T-helper 1 cell treated with Interleukin-12 subunit alpha and Interleukin-12 subunit beta and Interleukin-4 antibody, amounts not matched to agents 30 ng/mL and 1 ng/mL, for 36 hours (primary cell): Measurements from ENCODE around the gene SLC4A9. TPM values are rescaled to one million over a fixed set of nuclear protein-coding genes. Genes with fewer than 3 reads are reported as not detected.
"Not testable (repeated sequence)": the region's sequence is repeated elsewhere in the genome, so short reads cannot be mapped to it uniquely, and the experiment has no call there.

Experiments
- intact Hi-C: fragments of 100-400 bp; cut with micrococcal nuclease; formaldehyde crosslinking; loops from one replicate; pipeline ENCODE4 v1.15.1; 2024
- total RNA-seq: library from RNA; stranded (reverse); gene quantifications from 2 replicates; pipeline ENCODE4 v1.2.3, GENCODE V29; 2022

The SLC4A9 gene
- total RNA-seq, 1 donor from 2014 or later: 0.10 TPM

DNA sequence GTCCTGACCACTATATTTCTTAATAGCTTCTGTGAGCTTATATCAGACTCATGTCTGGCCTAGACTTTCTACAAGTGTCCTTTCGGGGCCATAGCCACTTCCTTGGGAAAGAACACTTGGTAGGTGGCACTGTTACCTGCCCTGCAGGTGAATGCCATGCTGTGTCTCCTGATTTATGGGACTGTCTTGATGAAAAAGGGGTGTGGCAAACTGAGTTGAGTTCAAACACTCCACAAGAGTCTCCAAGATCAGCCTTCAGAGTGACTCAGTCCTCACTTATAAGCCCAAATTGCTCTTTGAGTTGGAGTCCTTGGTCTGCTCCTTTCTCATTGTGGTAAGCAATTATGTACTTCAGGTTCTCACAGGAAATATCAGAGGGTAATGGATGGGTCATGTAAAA lies 31.7 kb downstream of the SLC4A9 start:
- intact Hi-C loops: no loop called here

DNA sequence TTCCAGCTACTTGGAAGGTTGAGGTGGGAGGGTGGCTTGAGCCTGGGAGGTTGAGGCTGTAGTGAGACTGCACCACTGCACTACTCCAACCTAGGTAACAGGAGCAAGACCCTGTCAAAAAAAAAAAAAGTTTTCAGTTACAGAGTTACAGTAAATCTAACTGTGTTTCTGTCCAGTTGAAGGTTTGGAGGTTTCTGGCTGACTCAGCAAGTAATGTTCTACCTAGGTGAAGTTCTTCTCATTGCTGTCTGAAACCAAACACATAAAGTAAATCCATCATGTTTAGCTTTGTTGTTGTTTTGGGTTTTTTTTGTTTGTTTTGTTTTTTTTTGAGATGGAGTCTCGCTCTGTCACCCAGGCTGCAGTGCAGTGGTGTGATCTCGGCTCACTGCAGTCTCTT lies 33.7 kb downstream of the SLC4A9 start:
- intact Hi-C loops: no loop called here

DNA sequence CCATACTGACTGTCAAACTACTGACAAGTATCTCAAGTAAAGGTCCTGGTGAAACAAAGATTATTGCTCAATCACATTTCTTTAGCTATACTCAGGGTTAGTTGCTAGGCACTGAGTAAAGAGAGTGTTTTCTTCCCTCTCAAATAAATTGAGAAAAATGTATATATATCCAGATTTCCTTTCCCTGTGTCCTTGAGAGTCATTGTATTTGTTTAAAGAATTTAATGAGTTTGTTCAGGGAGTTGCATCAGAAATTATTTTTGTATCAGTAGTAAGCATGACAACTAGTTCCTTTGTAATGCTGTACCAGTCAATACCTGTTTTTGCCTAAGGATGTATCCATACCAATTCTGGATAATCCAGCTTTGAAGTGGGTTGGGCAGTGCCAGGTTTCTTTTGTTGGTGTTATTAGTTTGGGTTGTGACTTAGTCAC lies 38.4 kb downstream of the SLC4A9 start:
- intact Hi-C loops: no loop called here

DNA sequence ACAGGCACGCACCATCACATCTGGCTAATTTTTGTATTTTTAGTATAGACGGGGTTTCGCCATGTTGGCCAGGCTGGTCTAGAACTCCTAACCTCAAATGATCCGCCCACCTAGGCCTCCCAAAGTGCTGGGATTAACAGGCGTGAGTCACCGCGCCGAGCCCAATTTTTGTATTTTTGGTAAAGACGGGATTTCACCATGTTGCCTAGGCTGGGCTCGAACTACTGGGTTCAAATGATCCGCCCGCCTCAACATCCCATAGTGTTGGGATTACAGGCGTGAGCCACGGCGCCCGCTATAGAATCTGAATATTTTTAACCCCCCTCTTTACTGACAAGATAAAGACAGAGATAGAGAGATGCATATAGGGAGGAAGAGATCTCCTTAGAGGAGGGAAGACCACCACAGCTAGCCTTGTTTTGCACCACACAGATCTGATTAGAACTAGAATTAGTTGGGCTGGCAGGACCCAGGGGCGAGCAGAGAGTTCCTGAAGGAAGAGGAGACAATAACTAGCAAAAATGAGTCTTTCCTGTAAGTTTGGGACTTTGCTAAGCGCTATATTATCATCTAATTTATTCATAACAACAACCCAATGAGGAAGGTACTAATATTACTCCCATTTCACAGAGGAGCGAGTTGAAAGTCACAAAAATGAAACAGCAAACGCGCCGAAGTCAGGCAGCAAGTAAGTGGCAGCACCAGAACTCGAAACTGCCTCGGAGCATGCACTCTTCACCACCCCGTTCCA lies 40.2 kb downstream of the SLC4A9 start:
- intact Hi-C loops: loop anchor here (2.0 to 10.0 kb wide), 4 partner anchors 321 to 1237 kb away; partner anchors contain the start of genes DIAPH1, HDAC3, MATR3 and RELL2

DNA sequence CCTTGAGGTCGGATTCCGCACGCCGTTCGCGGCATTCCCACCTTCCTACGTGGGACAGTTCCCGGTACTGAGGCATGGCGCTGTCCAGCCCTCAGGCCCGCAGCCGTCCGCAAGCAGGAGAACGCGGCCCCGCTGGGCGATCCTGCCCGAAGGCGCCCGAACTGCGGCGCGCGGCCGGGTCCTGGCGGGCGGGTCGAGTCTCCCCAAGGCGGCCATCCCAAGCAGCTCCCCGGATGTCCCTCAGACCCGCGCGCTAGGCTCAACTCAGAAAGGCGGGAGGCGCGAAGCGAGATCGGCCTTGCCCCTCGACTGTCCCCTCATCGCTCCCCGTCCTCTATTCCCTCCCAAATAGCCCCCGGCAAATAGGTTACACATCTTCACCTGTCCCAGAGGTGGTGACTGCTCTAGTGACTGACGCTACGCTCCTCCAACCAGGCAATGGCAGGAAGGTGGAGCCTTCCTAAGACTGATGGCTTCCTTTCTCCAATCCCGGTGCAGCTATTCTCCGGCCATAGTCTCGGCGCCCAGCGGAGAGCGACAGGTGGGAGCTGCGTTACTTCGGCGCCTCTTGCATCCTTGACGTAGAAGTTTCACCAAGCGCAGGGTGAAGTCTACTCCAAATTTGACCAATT lies 40.9 kb downstream of the SLC4A9 start:
- intact Hi-C loops: loop anchor here (1.0 to 10.0 kb wide), 26 partner anchors 28 to 1936 kb away; partner anchors contain the start of genes APBB3, CYSTM1, DIAPH1 and DNAJC18

DNA sequence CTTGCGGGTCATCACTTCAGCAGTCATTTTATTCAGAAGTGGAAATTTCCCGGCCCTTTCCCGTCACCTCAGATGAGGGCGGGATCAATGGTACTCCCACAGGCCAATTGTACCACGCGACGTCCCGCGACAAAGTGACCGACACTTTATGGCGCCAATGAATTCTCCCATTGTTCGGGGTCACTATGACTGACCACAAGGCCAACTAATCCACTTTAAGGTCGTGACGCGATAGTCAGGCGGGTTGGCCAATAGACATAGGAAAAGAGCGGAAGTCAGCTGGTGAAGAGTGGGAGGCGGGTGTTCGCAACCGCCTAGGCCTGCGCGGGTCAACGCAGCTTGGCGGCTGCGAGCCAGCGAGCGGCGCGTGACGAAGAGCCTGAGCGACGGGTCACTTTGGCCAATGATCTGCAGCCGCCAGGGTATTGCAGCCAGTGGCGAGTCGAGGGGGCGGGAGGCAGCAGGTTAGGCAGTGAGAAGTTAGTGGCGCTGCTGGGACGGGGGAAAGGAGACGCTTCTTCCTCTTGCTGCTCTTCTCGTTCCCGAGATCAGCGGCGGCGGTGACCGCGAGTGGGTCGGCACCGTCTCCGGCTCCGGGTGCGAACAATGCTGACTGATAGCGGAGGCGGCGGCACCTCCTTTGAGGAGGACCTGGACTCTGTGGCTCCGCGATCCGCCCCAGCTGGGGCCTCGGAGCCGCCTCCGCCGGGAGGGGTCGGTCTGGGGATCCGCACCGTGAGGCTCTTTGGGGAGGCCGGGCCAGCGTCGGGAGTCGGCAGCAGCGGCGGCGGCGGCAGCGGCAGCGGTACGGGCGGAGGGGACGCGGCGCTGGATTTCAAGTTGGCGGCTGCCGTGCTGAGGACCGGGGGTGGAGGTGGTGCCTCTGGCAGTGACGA lies 41.6 kb downstream of the SLC4A9 start, which contains the start of gene ANKHD1:
ANKHD1 (plus strand) TSS at position 472 of the 896 bp plus-strand sequence; CDS start at position 607, 135 bp downstream.
- intact Hi-C loops: loop anchor here (1.0 to 10.0 kb wide), 26 partner anchors 28 to 1936 kb away; partner anchors contain the start of genes APBB3, CYSTM1, DIAPH1 and DNAJC18

DNA sequence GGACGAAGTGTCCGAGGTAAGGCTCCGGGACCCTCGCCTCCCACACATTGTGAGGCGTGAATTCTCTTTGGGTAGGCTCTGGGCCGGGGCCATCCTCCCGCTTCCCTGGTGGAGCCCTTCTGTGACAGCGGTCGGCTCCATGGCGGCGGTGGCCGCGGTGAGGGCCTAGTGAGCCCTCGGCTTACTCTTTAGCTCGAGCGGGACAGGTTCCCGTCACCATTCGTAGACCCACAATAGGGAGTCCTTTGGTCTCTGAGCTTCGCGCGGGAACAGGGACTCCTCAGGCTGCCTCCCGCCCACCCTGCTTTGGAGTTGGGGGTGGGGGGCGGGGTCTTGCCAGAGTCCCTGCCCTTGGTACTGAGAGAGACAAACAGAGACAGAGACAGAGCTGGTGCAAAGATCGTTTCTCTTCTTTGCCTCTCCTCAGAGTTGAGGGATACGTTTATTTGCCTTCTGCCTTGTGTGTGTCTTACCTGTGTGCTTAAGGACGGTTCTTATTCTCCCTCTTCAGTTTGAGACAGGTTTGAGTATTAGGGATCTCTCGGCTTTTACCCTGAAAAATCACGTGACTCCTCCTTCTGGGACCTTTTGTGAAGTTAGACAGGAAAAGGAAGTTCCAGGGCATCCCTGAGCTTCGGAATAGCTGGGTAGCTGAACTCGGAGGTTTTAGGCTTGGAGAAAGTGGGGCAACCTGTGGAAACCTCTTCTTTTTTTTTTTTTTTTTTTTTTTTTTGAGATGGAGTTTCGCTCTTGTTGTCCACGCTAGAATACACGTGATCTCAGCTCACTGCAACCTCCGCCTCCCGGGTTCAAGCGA lies 42.5 kb downstream of the SLC4A9 start:
- intact Hi-C loops: loop anchor here (5.0 to 10.0 kb wide), 3 partner anchors 1108 to 1235 kb away; partner anchors contain the start of genes DIAPH1, HDAC3, MATR3 and RELL2

DNA sequence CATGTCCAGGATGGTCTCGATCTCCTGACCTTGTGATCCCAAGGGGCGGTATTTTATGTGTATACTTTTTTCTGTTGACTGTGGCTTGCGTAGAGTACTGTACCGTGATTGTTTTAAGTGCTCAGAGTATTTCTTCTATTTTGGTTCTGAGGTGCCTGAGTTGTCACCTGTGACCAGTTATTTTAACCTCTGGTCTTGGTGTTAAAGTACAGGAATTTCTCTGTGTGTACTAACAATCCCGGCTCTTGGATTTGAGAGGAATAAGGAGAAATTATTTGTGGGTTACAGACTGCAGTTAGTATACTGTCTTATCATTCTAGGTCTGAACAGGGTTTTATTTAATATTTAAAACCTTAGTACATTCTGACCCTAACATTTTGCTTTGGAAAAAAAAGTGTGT lies 43.6 kb downstream of the SLC4A9 start:
- intact Hi-C loops: loop anchor here (5.0 to 10.0 kb wide), 3 partner anchors 1109 to 1234 kb away; partner anchors contain the start of genes DIAPH1, HDAC3, MATR3 and RELL2

DNA sequence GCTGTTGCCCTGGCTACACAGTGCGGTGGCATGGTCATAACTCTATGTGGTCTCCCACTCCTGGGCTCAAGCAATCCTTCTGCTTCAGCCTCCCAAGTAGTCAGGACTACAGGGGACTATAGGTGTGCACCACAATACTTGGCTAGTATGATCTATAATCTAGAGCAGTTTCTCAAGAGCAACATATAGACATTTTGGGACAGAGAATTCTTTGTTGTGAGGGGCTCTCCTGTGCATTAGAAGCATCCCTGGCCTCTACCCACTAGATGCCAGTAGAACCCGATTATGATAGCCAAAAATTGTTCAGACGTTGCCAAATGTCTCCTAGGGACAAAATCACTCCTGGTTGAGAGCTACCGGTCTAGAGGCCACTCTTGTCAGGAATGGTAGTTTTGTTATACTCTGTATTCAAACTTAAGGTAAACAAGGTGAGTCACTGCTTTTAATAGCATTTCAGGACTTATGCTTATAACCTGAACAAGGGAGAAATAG lies 48.8 kb downstream of the SLC4A9 start:
- intact Hi-C loops: loop anchor here (10.0 kb wide), 2 partner anchors 1114 to 1206 kb away; partner anchors contain the start of genes DIAPH1 and MATR3

DNA sequence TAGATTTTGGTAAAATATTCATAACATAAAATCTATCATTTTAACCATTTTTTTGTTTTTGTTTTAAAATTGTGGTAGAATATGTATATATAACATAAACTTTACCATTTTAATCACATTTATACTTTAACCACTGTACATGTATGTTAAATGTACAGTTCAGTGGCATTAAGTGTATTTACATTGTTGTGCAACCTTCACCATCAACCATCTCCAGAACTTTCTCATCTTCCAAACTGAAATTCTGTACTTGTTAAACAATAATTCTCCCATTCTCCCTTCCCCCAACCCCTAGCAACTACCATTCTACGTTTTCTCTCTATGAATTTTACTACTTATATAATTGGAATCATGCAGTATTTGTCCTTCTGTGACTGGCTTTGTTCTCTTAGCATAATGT lies 53.2 kb downstream of the SLC4A9 start:
- intact Hi-C loops: no loop called here

DNA sequence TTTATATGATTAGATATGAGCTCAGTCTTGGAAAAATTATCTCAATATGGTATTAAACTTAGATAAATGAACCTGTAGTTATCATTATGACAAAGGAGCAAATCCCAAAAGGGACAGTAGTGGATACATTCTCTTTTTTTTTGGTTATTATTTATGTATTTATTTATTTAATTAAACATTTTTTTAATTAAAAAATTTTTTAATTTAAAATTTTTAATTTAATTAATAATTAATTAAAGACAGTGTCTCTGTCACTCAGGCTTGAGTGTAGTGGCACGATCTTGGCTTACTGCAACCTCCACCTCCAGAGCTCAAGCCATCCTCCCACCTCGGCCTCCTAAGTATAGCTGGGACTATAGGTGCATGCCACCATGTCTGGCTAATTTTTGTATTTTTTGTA lies 57.2 kb downstream of the SLC4A9 start:
- intact Hi-C loops: no loop called here

DNA sequence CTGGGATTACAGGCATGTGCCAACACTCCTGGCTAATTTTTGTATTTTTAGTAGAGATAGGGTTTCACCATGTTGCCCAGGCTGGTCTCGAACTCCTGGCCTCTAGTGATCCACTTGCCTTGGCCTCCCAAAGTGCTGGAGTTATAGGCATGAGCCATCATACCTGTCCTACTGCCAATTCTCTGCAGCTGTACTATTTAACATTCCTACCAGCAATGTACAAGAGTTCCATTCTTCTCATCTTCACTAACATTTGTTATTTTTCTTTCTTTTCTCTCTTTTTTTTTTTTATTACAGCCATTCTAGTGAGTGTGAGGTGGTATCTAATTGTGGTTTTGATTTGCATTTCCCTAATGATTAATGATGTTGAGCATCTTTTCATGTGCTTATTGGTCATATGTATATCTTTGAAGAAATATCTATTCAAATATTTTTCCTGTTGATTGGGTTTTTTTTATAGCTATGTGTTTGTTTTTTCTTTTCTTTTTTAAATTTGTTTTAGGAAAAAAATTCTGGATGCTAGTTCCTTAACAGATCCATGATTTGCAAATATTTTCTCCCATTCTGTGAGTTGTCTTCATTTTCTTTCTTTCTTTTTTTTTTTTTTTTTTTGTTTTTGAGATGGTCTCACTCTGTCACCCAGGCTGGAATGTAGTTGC lies 59.0 kb downstream of the SLC4A9 start:
- intact Hi-C loops: no loop called here

DNA sequence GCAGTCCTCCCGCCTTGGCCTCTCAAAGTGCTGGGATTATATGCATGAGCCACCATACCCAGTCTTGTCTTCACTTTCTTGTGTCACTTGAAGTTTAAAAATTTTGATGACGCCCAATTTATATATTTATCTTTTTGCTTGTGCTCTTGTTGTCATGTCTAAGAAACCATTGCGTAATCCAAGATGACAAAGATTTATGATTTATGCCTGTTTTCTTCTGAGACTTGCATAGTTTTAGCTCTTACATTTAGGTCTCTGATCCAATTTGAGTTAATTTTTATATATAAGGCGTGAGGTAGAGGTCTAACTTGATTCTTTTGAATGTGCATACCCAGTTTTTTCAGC lies 60.2 kb downstream of the SLC4A9 start:
- intact Hi-C loops: no loop called here

DNA sequence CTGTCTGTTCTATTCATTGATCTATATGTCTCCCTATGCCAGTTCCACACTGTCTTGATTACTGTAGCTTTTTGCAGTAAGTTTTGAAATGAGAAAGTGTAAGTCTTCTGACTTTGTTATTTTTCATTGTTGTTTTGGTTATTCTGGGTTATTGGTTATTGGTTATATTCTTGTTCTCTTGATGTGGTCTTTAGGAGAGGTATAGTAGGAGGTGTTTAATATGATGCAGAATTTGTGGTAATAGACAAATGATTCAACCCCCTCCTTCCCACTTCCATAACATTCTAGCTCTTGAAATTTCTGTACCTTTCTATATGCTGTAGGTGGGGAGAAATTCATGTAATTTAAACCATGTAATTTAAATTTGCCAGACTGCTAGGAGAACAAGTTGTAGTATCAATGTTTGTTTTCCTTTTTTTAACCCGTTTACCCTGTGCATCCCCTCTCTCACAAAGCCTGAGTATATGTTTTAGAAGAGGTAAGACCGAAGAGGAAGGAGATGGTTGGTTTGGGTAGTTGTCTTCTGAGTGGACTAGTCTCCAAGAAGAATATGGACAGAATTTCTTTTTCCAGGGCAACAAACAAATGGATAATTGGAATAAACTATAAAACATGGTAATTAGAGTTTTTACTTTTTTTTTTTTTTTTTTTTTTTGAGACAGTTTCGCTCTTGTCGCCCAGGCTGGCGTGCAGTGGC lies 60.8 kb downstream of the SLC4A9 start:
- intact Hi-C loops: no loop called here

DNA sequence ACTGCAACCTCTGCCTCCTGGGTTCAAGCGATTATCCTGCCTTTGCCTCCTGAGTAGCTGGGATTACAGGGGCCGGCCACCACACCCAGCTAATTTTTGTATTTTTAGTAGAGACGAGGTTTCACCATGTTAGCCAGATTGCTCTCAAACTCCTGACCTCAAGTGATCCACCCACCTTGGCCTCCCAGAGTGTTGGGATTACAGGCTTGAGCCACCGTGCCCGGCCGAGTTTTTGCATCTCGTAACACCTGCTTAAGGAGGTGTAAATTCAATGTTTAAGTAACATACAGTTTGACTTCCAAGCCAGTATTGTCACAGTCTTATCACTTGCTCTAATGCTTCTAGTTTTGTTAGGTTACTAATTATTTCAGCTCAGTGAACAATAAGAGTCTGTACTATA lies 61.4 kb downstream of the SLC4A9 start:
- intact Hi-C loops: not testable (repeated sequence)

DNA sequence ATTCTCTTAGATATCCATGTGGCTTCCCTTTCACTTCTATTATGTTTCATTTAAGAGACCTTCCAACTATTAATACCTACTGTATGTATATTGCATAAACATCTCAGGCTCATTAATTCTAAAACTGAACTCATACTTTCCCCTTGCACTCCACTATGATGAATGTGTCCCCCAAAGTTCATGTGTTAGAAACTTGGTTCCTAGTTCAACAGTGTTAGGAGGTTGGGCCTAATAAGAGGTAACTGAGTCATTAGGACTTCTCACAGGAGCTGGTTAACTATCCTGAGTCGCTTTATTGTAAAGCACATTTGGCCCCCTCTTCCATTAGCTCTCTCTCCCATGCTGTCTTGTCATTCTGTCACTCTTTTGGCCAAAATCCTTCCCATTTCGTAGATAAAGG lies 63.6 kb downstream of the SLC4A9 start:
- intact Hi-C loops: no loop called here

DNA sequence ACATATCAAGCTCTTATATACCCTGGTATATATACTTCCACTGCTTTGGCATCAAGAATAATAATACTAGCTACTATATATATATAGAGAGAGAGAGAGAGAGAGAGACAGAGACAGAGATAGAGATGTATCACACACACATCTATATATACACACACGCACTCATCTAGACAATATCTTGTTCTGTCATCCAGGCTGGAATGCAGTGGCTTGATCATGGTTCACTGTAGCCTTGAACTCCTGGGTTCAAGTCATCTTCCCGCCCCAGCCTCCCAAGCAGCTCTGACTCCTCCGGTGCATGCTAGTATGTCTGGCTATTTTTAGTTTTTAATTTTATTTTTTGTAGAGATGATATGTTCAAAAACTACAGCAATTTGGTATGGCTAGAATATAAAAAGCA lies 64.1 kb downstream of the SLC4A9 start:
- intact Hi-C loops: no loop called here
